Neural cell (in vitro differentiated cells): ENCODE results near the gene HECW1. TPM values are rescaled to one million over a fixed set of nuclear protein-coding genes. Genes with fewer than 3 reads are reported as not detected.

ENCODE experiments used
- H2AFZ ChIP-seq: fragments of 200-600, 300-800 bp; sonication (generic), shearing (Covaris generic); 2 replicates; pipeline ENCODE4 v1.6.0; 2014; ENCODE audit warnings: low read depth, mild to moderate bottlenecking, antibody characterized with exemption, low read length, moderate library complexity
- H3F3A ChIP-seq: fragments of 200-600 bp; shearing (Covaris generic); 2 replicates; pipeline ENCODE4 v1.6.1; 2016; ENCODE audit warnings: mild to moderate bottlenecking, moderate library complexity, mixed read lengths, antibody characterized with exemption, low read length; ENCODE audit not compliant: insufficient read depth, poor library complexity, severe bottlenecking
- H3K27ac ChIP-seq: fragments of 200-600, 300-800 bp; sonication (generic), shearing (Covaris generic); 2 replicates; pipeline ENCODE4 v1.5.1; 2014; ENCODE audit warnings: mild to moderate bottlenecking, low read length, moderate library complexity
- H3K27me3 ChIP-seq: fragments of 300-800, 200-600 bp; sonication (generic), shearing (Covaris generic); 2 replicates; pipeline ENCODE4 v1.6.0; 2014; ENCODE audit warnings: mild to moderate bottlenecking, low read depth, low read length, moderate library complexity; ENCODE audit not compliant: insufficient read depth
- H3K36me3 ChIP-seq: fragments of 300-800, 200-600 bp; sonication (generic), shearing (Covaris generic); 2 replicates; pipeline ENCODE4 v1.5.1; 2014; ENCODE audit warnings: mild to moderate bottlenecking, antibody characterized with exemption, low read length, moderate library complexity; ENCODE audit not compliant: insufficient read depth
- H3K4me2 ChIP-seq: fragments of 300-800, 200-600 bp; sonication (generic), shearing (Covaris generic); 2 replicates; pipeline ENCODE4 v1.6.0; 2014; ENCODE audit warnings: mild to moderate bottlenecking, low read length
- H3K4me3 ChIP-seq: fragments of 300-800, 200-600 bp; sonication (generic), shearing (Covaris generic); 2 replicates; pipeline ENCODE4 v1.5.1; 2014; ENCODE audit warnings: mild to moderate bottlenecking, low read length, moderate library complexity
- H3K79me2 ChIP-seq: fragments of 200-600 bp; shearing (Covaris generic); replicated peaks from 2 replicates; pipeline ENCODE4 v1.6.0; 2014; ENCODE audit warnings: mild to moderate bottlenecking, low read length, moderate library complexity; ENCODE audit not compliant: insufficient read depth
- H3K9ac ChIP-seq: fragments of 300-800, 200-600 bp; sonication (generic), shearing (Covaris generic); 2 replicates; pipeline ENCODE4 v1.6.1; 2016; ENCODE audit warnings: mild to moderate bottlenecking, low read length, mixed read lengths
- H3K9me2 ChIP-seq: fragments of 200-600 bp; shearing (Covaris generic); 2 replicates; pipeline ENCODE4 v1.6.1; 2016; ENCODE audit warnings: mild to moderate bottlenecking, low read length, mixed read lengths; ENCODE audit not compliant: insufficient read depth
- H3K9me3 ChIP-seq: fragments of 200-600, 300-800 bp; sonication (generic), shearing (Covaris generic); 2 replicates; pipeline ENCODE4 v1.6.1; 2016; ENCODE audit warnings: mild to moderate bottlenecking, mixed run types, low read length, moderate library complexity, mixed read lengths
- H4K20me1 ChIP-seq: fragments of 200-600 bp; shearing (Covaris generic); 2 replicates; pipeline ENCODE4 v1.6.1; 2016; ENCODE audit warnings: mild to moderate bottlenecking, mixed run types; ENCODE audit not compliant: insufficient read depth
- CTCF ChIP-seq: fragments of 450-650 bp; IDR thresholded peaks from 2 replicates; pipeline ENCODE4 v1.5.1; 2014; ENCODE audit warnings: antibody characterized with exemption, mild to moderate bottlenecking, moderate library complexity; ENCODE audit not compliant: poor library complexity, severe bottlenecking
- EP300 ChIP-seq: fragments of 450-650 bp; conservative IDR thresholded peaks from 2 replicates; pipeline ENCODE4 v1.6.1; 2014; ENCODE audit warnings: antibody characterized with exemption, mild to moderate bottlenecking, moderate library complexity; ENCODE audit not compliant: poor library complexity, severe bottlenecking
- EZH2 ChIP-seq: fragments of 200-600, 300-800 bp; shearing (Covaris generic), sonication (generic); IDR thresholded peaks from 2 replicates; pipeline ENCODE4 v1.6.1; 2014; ENCODE audit warnings: antibody characterized with exemption, low read length, borderline replicate concordance, mild to moderate bottlenecking; ENCODE audit not compliant: insufficient read depth, poor library complexity, severe bottlenecking
- MXI1 ChIP-seq: fragments of 450-650 bp; conservative IDR thresholded peaks from 2 replicates; pipeline ENCODE4 v1.6.1; 2014; ENCODE audit warnings: antibody characterized with exemption, mild to moderate bottlenecking; ENCODE audit not compliant: poor library complexity, severe bottlenecking
- POLR2AphosphoS5 ChIP-seq: IDR thresholded peaks from 2 replicates; pipeline ENCODE4 v1.6.1; 2012
- RAD21 ChIP-seq: fragments of 450-650 bp; conservative IDR thresholded peaks from 2 replicates; pipeline ENCODE4 v1.6.1; 2014; ENCODE audit warnings: antibody characterized with exemption, mild to moderate bottlenecking, moderate library complexity
- REST ChIP-seq: IDR thresholded peaks from 2 replicates; pipeline ENCODE4 v1.6.1; 2012; ENCODE audit warnings: borderline replicate concordance
- SMC3 ChIP-seq: fragments of 450-650 bp; conservative IDR thresholded peaks from 2 replicates; pipeline ENCODE4 v1.6.1; 2014; ENCODE audit warnings: antibody characterized with exemption, mild to moderate bottlenecking, moderate library complexity; ENCODE audit not compliant: poor library complexity
- TAF1 ChIP-seq: IDR thresholded peaks from 2 replicates; pipeline ENCODE4 v1.6.1; 2012; ENCODE audit warnings: low read depth
- polyA plus RNA-seq: library from polyadenylated mRNA; depleted of rRNA; stranded (reverse); fragments of >200 nt; gene quantifications from 2 replicates; pipeline ENCODE4 v1.2.3, GENCODE V29; 2014

Gene HECW1
- polyA plus RNA-seq, 1 donor from 2014 or later = 13.8 TPM

GRCh38 chr7:43489257-43489656 lies 376.8 kb downstream of the HECW1 start:
- H3K27ac ChIP-seq = no peak overlapping the region
- H3K4me2 ChIP-seq = no peak overlapping the region
- H3K9me2 ChIP-seq = no peaks in the 10 kb centered on the region
- H3K9me3 ChIP-seq = no peaks in the 10 kb centered on the region
- H4K20me1 ChIP-seq = no peaks in the 10 kb centered on the region
- H3K9ac ChIP-seq = no peak overlapping the region
- no peaks in the 10 kb centered on the region for H3F3A ChIP-seq
- no peak overlapping the region for H3K4me3 ChIP-seq
- no peak overlapping the region for H2AFZ ChIP-seq
- TF ChIP-seq RAD21 (no peak), EZH2 (no peak), CTCF (no peak), TAF1 (no peak), POLR2AphosphoS5 (no peak), MXI1 (no peak), REST (no peak), EP300 (no peak), SMC3 (no peak)
- peaks cover 3% of the 10 kb centered on the region for H3K36me3 ChIP-seq
- H3K27me3 ChIP-seq = no peaks in the 10 kb centered on the region
- H3K79me2 ChIP-seq = no peaks in the 10 kb centered on the region

GRCh38 chr7:43490016-43490415 lies 377.6 kb downstream of the HECW1 start:
- peaks cover 4% of the 10 kb centered on the region for H3K36me3 ChIP-seq
- TF ChIP-seq EZH2 (no peak), SMC3 (no peak), TAF1 (no peak), MXI1 (no peak), EP300 (no peak), RAD21 (no peak), REST (no peak), POLR2AphosphoS5 (no peak), CTCF (no peak)
- no peak overlapping the region for H2AFZ ChIP-seq
- no peaks in the 10 kb centered on the region for H3K9me2 ChIP-seq
- no peaks in the 10 kb centered on the region for H3K9me3 ChIP-seq
- H3K27me3 ChIP-seq = no peaks in the 10 kb centered on the region
- no peaks in the 10 kb centered on the region for H3K79me2 ChIP-seq
- H3K4me2 ChIP-seq = no peak overlapping the region
- H3K9ac ChIP-seq = no peak overlapping the region
- no peaks in the 10 kb centered on the region for H4K20me1 ChIP-seq
- H3K4me3 ChIP-seq = no peak overlapping the region
- no peak overlapping the region for H3K27ac ChIP-seq
- no peaks in the 10 kb centered on the region for H3F3A ChIP-seq
